C4-2B (cell line): ENCODE measurements around the gene TMSB4X.

Experiments used
- H3K27ac ChIP-seq: fragments of 450-650 bp; 2 replicates; pipeline ENCODE4 v1.5.1; 2017
- CTCF ChIP-seq: fragments of 450-650 bp; conservative IDR thresholded peaks from 2 replicates; pipeline ENCODE4 v1.5.1; 2017; ENCODE audit warnings: mild to moderate bottlenecking
- ZFX ChIP-seq: fragments of 450-650 bp; IDR thresholded peaks from 2 replicates; pipeline ENCODE4 v1.6.1; 2017

TMSB4X gene

GRCh38 chrX:13001961-13002671 is 27.2 kb downstream of the TMSB4X start:
- TF ChIP-seq ZFX (no peak), CTCF (no peak)
- no peak overlapping the region for H3K27ac ChIP-seq

GRCh38 chrX:13005661-13006473 is 31.0 kb downstream of the TMSB4X start:
- TF ChIP-seq ZFX (no peak), CTCF (no peak)
- H3K27ac ChIP-seq = no peak overlapping the region

GRCh38 chrX:13007519-13008188 is 32.7 kb downstream of the TMSB4X start:
- H3K27ac ChIP-seq = no peak overlapping the region
- TF ChIP-seq CTCF (no peak), ZFX (no peak)

- TF ChIP-seq ZFX = no peak
- no peak for TF ChIP-seq CTCF
- H3K27ac ChIP-seq = no peak overlapping the region
Measured at GRCh38 chrX:13008189-13008533, 33.3 kb downstream of the TMSB4X start.

- no peak overlapping the region for H3K27ac ChIP-seq
- TF ChIP-seq CTCF (no peak), ZFX (no peak)
Measured at GRCh38 chrX:13008851-13009250, 33.9 kb downstream of the TMSB4X start.

GRCh38 chrX:13009273-13009672 is 34.4 kb downstream of the TMSB4X start:
- no peak overlapping the region for H3K27ac ChIP-seq
- no peak for TF ChIP-seq CTCF
- TF ChIP-seq ZFX = no peak

- TF ChIP-seq CTCF (no peak), ZFX (no peak)
- H3K27ac ChIP-seq = no peak overlapping the region
Measured at GRCh38 chrX:13009844-13010243, 34.9 kb downstream of the TMSB4X start.
